Psoas muscle (tissue), 8 donors: ENCODE measurements around the gene GAST. TPM values are rescaled to one million over a fixed set of nuclear protein-coding genes. Genes with fewer than 3 reads are reported as not detected.
"Not testable (repeated sequence)": the region's sequence is repeated elsewhere in the genome, so short reads cannot be mapped to it uniquely, and the experiment has no call there.

Experiments
- ATAC-seq, 4 donors: fragments of 200-7000 bp; cut with Tn5 transposase; one replicate each; pipeline ENCODE4 v1.9.1; 2020; ENCODE audit warnings: moderate library complexity in 3 of 4, mild to moderate bottlenecking in 2 of 4
- DNase-seq, 2 donors: peaks; one replicate each; pipeline ENCODE4 v3.0.0-alpha.2; 2020
- H3K27ac ChIP-seq: fragments of 200-600 bp; one replicate; pipeline ENCODE4 v1.8.0; 2022
- H3K27me3 ChIP-seq, 3 donors: fragments of 200-600 bp in 1 of 3; one replicate each; pipeline versions ENCODE4 v1.6.1 to v1.8.0; 2013 to 2022; ENCODE audit warnings: low read length in 2 of 3, mild to moderate bottlenecking in 2 of 3, moderate library complexity in 1 of 3; ENCODE audit not compliant: insufficient read depth in 3 of 3
- H3K36me3 ChIP-seq, 2 donors: fragments of 200-600 bp in 1 of 2; one replicate each; pipeline versions ENCODE4 v1.6.1 to v1.8.0; 2013 to 2022; ENCODE audit warnings: low read depth in 1 of 2, mild to moderate bottlenecking in 1 of 2, moderate library complexity in 1 of 2; ENCODE audit not compliant: insufficient read depth in 1 of 2
- H3K4me1 ChIP-seq: fragments of 200-600 bp; one replicate; pipeline ENCODE4 v1.8.0; 2022
- H3K4me3 ChIP-seq: fragments of 200-600 bp; one replicate; pipeline ENCODE4 v1.8.0; 2022; ENCODE audit warnings: mild to moderate bottlenecking
- H3K9me3 ChIP-seq: fragments of 200-600 bp; one replicate; pipeline ENCODE4 v1.8.0; 2022
- WGBS, 3 donors: extraction: QIAGEN DNeasy Blood & Tissue Kit; methylation state at CpG; one replicate each; pipeline versions ENCODE4 v1.1.6 to v1.1.7; 2013; 5-methylcytosine and 5-hydroxymethylcytosine counted together
- intact Hi-C, 2 donors: fragments of 100-400 bp; cut with DNase I; formaldehyde crosslinking; loops; one replicate each; pipeline versions ENCODE4 v1.11.0 to v1.14.2; 2022
- polyA plus RNA-seq, 3 donors: library from polyadenylated mRNA; stranded (reverse); fragments of 200-250 nt; gene quantifications; one replicate each; pipeline ENCODE4 v1.2.3, GENCODE V29; 2013
- total RNA-seq, 4 donors: library from RNA; stranded (reverse); fragmentation: NEBNext Ultra II Directional in 2 of 4; extraction: Animal tissue kit (Norgen Biotek cat#: 25700) in 2 of 4; gene quantifications; one replicate each; pipeline versions ENCODE4 v1.2.1 to v1.2.4, GENCODE V29; 2021 to 2023
- TF ChIP-seq, protein P1 (sequence below): fragments of 200-600 bp; IDR thresholded peaks from one replicate; pipeline ENCODE4 v1.8.0; 2022; ENCODE audit warnings: antibody characterized with exemption
- donor health status: healthy with polysubstance abuse.
- donor health status: DM: no; HTN: no; CAD: no; lungs with moderate emphysema.
- donor health status: Bipolar disorder and iron deficiency.
- donor health status: healthy.
- donor health status: DM: yes; HTN: yes; CAD: no.
- donor health status: DM: no; HTN: no; CAD: no.
- donor health status: DM: no; HTN: no; CAD: no.
- donor health status: DM: yes; HTN: yes; CAD: no.

GAST gene
- total and polyA plus RNA-seq, 7 donors = not detected

DNA sequence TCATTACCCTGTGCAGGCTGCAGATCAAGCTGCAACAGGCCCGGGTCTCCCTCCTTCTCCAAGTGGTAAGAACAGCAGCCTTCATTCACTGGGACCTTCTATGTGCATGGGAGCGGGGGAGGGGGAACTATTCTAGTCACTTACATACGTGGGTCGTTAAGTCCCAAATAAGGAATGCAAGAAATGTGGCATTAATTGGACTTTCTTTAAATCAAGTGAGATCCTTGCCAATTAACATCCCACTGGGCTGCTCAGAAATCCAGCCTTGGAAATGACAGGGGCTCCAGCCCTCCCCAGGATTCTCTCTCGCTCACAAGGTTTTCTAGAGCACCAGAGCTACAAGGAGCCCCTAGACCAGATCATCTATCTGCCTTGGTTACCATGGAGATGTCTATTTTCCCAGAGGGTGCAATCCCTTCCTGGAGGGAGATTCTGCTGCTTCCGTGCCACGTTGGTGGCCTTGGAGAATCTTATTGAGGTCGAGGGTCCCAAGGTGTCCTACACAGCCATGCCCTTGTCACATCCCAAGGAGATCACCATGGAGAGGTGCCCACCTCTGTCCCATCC lies 28.6 kb upstream of the GAST start:
- intact Hi-C loops = no loop called here
- Histone ChIP-seq H3K4me1 (peaks cover 6% of the 10 kb centered on the region), H3K27me3 (no peaks in the 10 kb centered on the region), H3K9me3 (no peaks in the 10 kb centered on the region), H3K4me3 (no peak overlapping the region), H3K27ac (no peak overlapping the region), H3K36me3 (no peaks in the 10 kb centered on the region)
- WGBS, 3 donors = 59 to 73% (median 62%) methylated on average over 8 of the region's 8 CpGs
- DNase-seq (peak in 1 of 2 donors; percentile 10), ATAC-seq (no peak)
- TF ChIP-seq, protein P1, sequence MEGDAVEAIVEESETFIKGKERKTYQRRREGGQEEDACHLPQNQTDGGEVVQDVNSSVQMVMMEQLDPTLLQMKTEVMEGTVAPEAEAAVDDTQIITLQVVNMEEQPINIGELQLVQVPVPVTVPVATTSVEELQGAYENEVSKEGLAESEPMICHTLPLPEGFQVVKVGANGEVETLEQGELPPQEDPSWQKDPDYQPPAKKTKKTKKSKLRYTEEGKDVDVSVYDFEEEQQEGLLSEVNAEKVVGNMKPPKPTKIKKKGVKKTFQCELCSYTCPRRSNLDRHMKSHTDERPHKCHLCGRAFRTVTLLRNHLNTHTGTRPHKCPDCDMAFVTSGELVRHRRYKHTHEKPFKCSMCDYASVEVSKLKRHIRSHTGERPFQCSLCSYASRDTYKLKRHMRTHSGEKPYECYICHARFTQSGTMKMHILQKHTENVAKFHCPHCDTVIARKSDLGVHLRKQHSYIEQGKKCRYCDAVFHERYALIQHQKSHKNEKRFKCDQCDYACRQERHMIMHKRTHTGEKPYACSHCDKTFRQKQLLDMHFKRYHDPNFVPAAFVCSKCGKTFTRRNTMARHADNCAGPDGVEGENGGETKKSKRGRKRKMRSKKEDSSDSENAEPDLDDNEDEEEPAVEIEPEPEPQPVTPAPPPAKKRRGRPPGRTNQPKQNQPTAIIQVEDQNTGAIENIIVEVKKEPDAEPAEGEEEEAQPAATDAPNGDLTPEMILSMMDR = no peak

DNA sequence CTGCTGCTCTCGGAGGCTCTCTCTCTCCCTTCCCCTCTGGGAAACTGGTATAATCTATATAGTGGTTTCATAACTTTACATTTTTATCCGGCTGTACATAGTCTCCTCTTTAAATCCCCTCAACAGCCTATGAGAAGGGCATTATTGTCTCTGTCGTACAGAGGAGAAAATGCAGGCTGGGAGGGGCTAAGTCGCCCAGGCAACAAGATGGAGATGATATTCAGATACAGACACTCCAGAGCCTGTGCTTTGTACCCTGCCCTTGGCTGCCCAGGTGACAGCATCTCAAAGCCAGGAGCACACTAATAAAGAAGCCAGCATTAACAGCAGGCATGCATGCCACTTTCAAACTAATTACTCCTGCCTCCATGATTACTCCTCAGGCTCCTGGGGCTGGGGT lies 28.1 kb upstream of the GAST start:
- H3K36me3 ChIP-seq = no peaks in the 10 kb centered on the region
- intact Hi-C loops = no loop called here

DNA sequence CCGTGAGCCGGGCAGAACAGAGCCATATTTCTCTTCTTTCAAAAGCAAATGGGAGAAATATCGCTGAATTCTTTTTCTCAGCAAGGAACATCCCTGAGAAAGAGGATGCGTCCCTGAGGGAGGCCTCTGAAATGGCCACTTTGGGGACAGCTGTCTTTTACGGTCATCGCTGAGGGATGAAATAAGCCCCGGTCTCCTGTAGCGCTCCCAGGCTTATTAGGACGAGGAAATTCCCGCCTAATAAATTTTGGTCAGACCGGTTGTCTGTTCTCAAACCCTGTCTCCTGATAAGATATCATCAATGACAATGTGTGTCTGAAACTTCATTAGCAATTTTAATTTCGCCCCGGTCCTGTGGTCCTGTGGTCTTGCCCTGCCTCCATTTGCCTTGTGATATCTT lies 26.4 kb upstream of the GAST start:
- Histone ChIP-seq H3K36me3 (peaks cover 6 to 14% of the 10 kb centered on the region in 2 donors), H3K4me1 (peaks cover 14% of the 10 kb centered on the region)
- DNase-seq, H3K9me3 ChIP-seq, H3K27me3 ChIP-seq, H3K27ac ChIP-seq, ATAC-seq, intact Hi-C loops, H3K4me3 ChIP-seq: not testable (repeated sequence)
- 85 to 89% (median 86%) methylated on average over 13 of the region's 13 CpGs for WGBS, 3 donors

More for the DNA sequence above, 28.1 kb upstream of the GAST start:
- ATAC-seq = no peak
- 57 to 69% (median 61%) methylated on average over 4 of the region's 4 CpGs for WGBS, 3 donors
- Histone ChIP-seq H3K4me3 (no peak overlapping the region), H3K4me1 (peaks cover 6% of the 10 kb centered on the region), H3K9me3 (no peaks in the 10 kb centered on the region), H3K27me3 (no peaks in the 10 kb centered on the region), H3K27ac (no peak overlapping the region)
- peak in 1 of 2 donors; percentile 1 for DNase-seq
- TF ChIP-seq, protein P1 = no peak

DNA sequence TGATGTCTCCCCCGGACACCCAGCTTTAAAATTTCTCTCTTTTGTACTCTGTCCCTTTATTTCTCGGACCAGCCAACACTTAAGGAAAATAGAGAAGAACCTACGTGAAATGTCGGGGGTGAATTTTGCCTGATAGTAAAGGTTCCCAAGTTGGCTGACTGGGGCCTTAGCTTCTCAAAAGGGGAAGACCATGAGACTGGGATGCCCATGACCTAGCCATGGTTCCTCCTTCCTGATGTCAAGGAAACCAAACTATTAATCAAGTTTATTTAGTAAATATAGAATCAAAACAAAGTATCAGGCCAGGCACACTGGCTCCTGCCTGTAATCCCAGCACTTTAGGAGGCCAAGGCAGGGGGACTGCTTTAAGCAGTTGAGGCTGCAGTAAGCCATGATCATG lies 25.9 kb upstream of the GAST start:
- peaks cover 19% of the 10 kb centered on the region for H3K4me1 ChIP-seq
- DNase-seq (no peak), ATAC-seq (no peak)
- no peak overlapping the region for H3K4me3 ChIP-seq
- intact Hi-C loops = no loop called here
- TF ChIP-seq, protein P1 = no peak
- H3K27ac ChIP-seq = no peak overlapping the region
- peaks cover 12 to 19% of the 10 kb centered on the region in 2 donors for H3K36me3 ChIP-seq
- no peaks in the 10 kb centered on the region for H3K27me3 ChIP-seq
- H3K9me3 ChIP-seq = no peaks in the 10 kb centered on the region
- 89 to 93% (median 92%) methylated on average over 4 of the region's 4 CpGs for WGBS, 3 donors

DNA sequence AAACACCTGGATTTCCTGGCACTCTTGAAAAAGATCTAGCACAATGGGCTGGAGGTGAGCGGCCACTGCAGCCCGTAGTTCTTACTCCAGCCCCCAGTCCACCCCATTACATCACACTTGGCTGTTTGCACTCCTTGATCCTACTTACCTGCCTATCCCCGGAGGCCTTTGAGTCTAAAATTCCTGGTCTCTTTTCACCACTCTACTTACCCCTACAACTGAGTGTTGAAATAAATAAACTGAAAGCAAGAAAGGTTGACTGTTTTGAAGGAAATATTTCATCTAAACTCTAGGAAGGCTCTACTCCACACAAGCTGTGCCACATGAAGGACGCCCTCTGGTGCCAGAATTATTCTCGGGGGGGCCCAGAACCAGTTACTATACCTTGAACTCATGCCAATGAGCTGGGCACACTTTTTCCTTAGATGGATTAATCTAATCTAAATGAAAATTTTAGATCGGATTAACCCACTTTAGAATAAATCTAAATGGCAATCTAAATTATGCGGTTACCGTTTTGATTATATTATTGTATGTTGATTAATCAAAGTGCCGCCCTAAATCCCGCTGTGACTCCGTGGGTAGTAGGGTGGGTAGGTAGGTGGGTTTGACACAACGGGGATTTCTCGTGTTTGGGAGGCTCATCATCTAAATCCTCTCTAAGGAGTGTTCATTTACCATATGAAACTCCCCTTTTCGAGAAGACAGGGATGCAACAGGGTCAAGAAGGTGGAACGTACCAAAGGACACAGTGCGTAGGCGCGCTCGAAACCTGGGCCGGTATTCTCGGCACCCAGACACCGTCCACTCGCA lies 24.1 kb upstream of the GAST start:
- H3K4me1 ChIP-seq = peaks cover 31% of the 10 kb centered on the region
- no peaks in the 10 kb centered on the region for H3K27me3 ChIP-seq
- no peak for ATAC-seq
- WGBS, 3 donors = 6 to 8% (median 7%) methylated on average over 23 of the region's 23 CpGs
- peaks cover 15 to 36% of the 10 kb centered on the region in 2 donors for H3K36me3 ChIP-seq
- H3K4me3 ChIP-seq = peak overlapping the region; percentile 87
- TF ChIP-seq, protein P1 = no peak
- H3K27ac ChIP-seq = peak overlapping the region; percentile 100
- DNase-seq = peak; percentile 58 to 74
- intact Hi-C loops = no loop called here
- no peaks in the 10 kb centered on the region for H3K9me3 ChIP-seq
